ENCODE data around the gene RUBCNL. TPM values are rescaled to one million over a fixed set of nuclear protein-coding genes. Genes with fewer than 3 reads are reported as not detected.

RUBCNL gene
- total RNA-seq, 1 experiment from 2014 or later = not detected

DNA sequence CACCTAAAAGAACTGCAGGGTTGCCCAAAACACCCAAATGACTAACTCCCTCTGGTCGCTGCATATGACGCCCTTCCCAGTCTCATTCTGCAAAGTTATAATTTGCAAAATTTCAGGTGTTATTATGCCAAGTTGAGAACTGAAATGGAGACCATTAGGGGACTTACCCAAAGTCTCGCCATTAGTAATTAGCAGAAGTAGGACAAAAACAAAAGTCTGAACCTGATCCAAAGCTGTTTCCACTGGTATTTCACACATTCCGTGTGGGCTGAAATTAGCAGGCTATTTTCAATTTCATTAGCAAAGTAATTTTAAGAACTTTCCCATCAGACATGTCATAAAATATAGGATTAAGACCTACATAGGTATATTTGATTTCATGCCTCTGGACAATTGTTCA, 6.8 kb downstream of the RUBCNL start:
- Mint-ChIP-seq H3K9me3 (ENCODE audit: low read depth, unreplicated experiment) (no peaks in the 10 kb centered on the region), H3K36me3 (ENCODE audit: insufficient read depth, unreplicated experiment) (no peaks in the 10 kb centered on the region), H3K27ac (ENCODE audit: unreplicated experiment) (no peak overlapping the region), H3K4me3 (ENCODE audit: low read depth, unreplicated experiment) (no peak overlapping the region), H3K4me1 (ENCODE audit: low read depth, unreplicated experiment) (no peaks in the 10 kb centered on the region), H3K27me3 (ENCODE audit: unreplicated experiment) (peaks cover 3% of the 10 kb centered on the region)
- intact Hi-C loops (cut with micrococcal nuclease; ENCODE audit: unreplicated experiment) = no loop called here
- no peak for DNase-seq
- TF ChIP-seq CTCF (IDR thresholded peaks at IDR 0.05; ENCODE audit: unreplicated experiment) = no peak
- BruUV-seq (replicated peaks) = no TSS peak
- CTCF ChIA-PET = no interaction called here

- intact Hi-C loops (cut with micrococcal nuclease; ENCODE audit: unreplicated experiment) = no loop called here
Observed at GRCh38 chr13:46379611-46380010, 7.4 kb downstream of the RUBCNL start.

GRCh38 chr13:46378411-46378810, 8.6 kb downstream of the RUBCNL start:
- no peak for TF ChIP-seq CTCF (IDR thresholded peaks at IDR 0.05; ENCODE audit: unreplicated experiment)
- no peak for DNase-seq
- intact Hi-C loops (cut with micrococcal nuclease; ENCODE audit: unreplicated experiment) = no loop called here
- Mint-ChIP-seq H3K4me3 (ENCODE audit: low read depth, unreplicated experiment) (no peak overlapping the region), H3K27me3 (ENCODE audit: unreplicated experiment) (no peaks in the 10 kb centered on the region), H3K9me3 (ENCODE audit: low read depth, unreplicated experiment) (no peaks in the 10 kb centered on the region), H3K4me1 (ENCODE audit: low read depth, unreplicated experiment) (peaks cover 8% of the 10 kb centered on the region), H3K36me3 (ENCODE audit: insufficient read depth, unreplicated experiment) (no peaks in the 10 kb centered on the region), H3K27ac (ENCODE audit: unreplicated experiment) (no peak overlapping the region)
- BruUV-seq (replicated peaks) = no TSS peak
- CTCF ChIA-PET = no interaction called here

More at GRCh38 chr13:46379611-46380010, 7.4 kb downstream of the RUBCNL start:
- no peak overlapping the region for H3K4me3 Mint-ChIP-seq (ENCODE audit: low read depth, unreplicated experiment)
- no peaks in the 10 kb centered on the region for H3K36me3 Mint-ChIP-seq (ENCODE audit: insufficient read depth, unreplicated experiment)
- no peak overlapping the region for H3K27ac Mint-ChIP-seq (ENCODE audit: unreplicated experiment)
- no peak for TF ChIP-seq CTCF (IDR thresholded peaks at IDR 0.05; ENCODE audit: unreplicated experiment)
- H3K9me3 Mint-ChIP-seq (ENCODE audit: low read depth, unreplicated experiment) = no peaks in the 10 kb centered on the region
- no TSS peak for BruUV-seq (replicated peaks)
- no peaks in the 10 kb centered on the region for H3K27me3 Mint-ChIP-seq (ENCODE audit: unreplicated experiment)
- CTCF ChIA-PET = no interaction called here
- peaks cover 6% of the 10 kb centered on the region for H3K4me1 Mint-ChIP-seq (ENCODE audit: low read depth, unreplicated experiment)
- no peak for DNase-seq

DNA sequence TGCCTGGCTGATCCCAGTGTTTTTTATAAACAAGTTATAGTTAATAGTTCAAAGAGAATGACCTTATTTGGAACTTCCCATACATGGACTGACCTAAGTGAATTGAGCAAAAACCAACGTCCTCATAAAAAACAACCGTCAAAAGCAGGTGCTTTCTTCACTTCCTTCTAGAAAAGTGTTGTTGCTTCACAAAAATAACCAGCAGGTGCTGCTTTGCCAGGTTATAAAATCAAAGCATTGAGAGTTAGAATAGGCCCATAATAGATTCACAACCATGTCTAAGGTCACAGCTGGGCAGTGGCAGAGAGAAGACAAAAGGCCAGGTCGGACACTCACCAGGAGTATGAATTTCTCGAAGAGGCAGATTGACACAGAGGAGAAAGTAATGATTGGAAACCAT, 9.5 kb downstream of the RUBCNL start:
- Mint-ChIP-seq H3K9me3 (ENCODE audit: low read depth, unreplicated experiment) (no peaks in the 10 kb centered on the region), H3K36me3 (ENCODE audit: insufficient read depth, unreplicated experiment) (no peaks in the 10 kb centered on the region), H3K4me1 (ENCODE audit: low read depth, unreplicated experiment) (peaks cover 8% of the 10 kb centered on the region), H3K27ac (ENCODE audit: unreplicated experiment) (no peak overlapping the region), H3K27me3 (ENCODE audit: unreplicated experiment) (no peaks in the 10 kb centered on the region), H3K4me3 (ENCODE audit: low read depth, unreplicated experiment) (no peak overlapping the region)
- DNase-seq = no peak
- CTCF ChIA-PET = no interaction called here
- intact Hi-C loops (cut with micrococcal nuclease; ENCODE audit: unreplicated experiment) = no loop called here
- no TSS peak for BruUV-seq (replicated peaks)
- TF ChIP-seq CTCF (IDR thresholded peaks at IDR 0.05; ENCODE audit: unreplicated experiment) = no peak

- TF ChIP-seq CTCF (IDR thresholded peaks at IDR 0.05; ENCODE audit: unreplicated experiment) = no peak
- Mint-ChIP-seq H3K27me3 (ENCODE audit: unreplicated experiment) (peaks cover 14% of the 10 kb centered on the region), H3K4me1 (ENCODE audit: low read depth, unreplicated experiment) (peaks cover 8% of the 10 kb centered on the region), H3K4me3 (ENCODE audit: low read depth, unreplicated experiment) (no peak overlapping the region), H3K27ac (ENCODE audit: unreplicated experiment) (no peak overlapping the region), H3K9me3 (ENCODE audit: low read depth, unreplicated experiment) (no peaks in the 10 kb centered on the region), H3K36me3 (ENCODE audit: insufficient read depth, unreplicated experiment) (no peaks in the 10 kb centered on the region)
- intact Hi-C loops (cut with micrococcal nuclease; ENCODE audit: unreplicated experiment) = no loop called here
- no peak for DNase-seq
- BruUV-seq (replicated peaks) = no TSS peak
- CTCF ChIA-PET = no interaction called here
Observed at GRCh38 chr13:46374710-46375109, 12.3 kb downstream of the RUBCNL start.
